Lung (tissue), 12 donors: ENCODE results near the gene PRKG1. TPM values are rescaled to one million over a fixed set of nuclear protein-coding genes. Genes with fewer than 3 reads are reported as not detected.

Source experiments
- ATAC-seq: fragments of 200-7000 bp; cut with Tn5 transposase; one replicate; pipeline ENCODE4 v1.9.1; 2020; ENCODE audit warnings: moderate number of reproducible peaks; ENCODE audit not compliant: insufficient read depth, low FRiP score
- DNase-seq, 3 donors: peaks; one replicate each; pipeline ENCODE4 v3.0.0-alpha.2; 2013 to 2017
- H3K27ac ChIP-seq, 2 donors: one replicate each; pipeline ENCODE4 v1.5.1; 2013; ENCODE audit warnings: mild to moderate bottlenecking in 2 of 2, moderate library complexity in 2 of 2, control low read depth in 1 of 2, inconsistent platforms in 1 of 2, low read depth in 1 of 2, low read length in 1 of 2
- H3K27me3 ChIP-seq, 3 donors: one replicate each; pipeline ENCODE4 v1.5.1; 2013; ENCODE audit warnings: low read length in 2 of 3; ENCODE audit not compliant: control insufficient read depth in 3 of 3, insufficient read depth in 3 of 3
- H3K36me3 ChIP-seq, 4 donors: one replicate each; pipeline ENCODE4 v1.5.1; 2013; ENCODE audit warnings: low read length in 4 of 4, mild to moderate bottlenecking in 1 of 4, moderate library complexity in 1 of 4; ENCODE audit not compliant: control insufficient read depth in 4 of 4, insufficient read depth in 4 of 4
- H3K4me1 ChIP-seq, 5 donors: one replicate each; pipeline ENCODE4 v1.5.1; 2013; ENCODE audit warnings: low read length in 5 of 5, mild to moderate bottlenecking in 2 of 5, moderate library complexity in 1 of 5; ENCODE audit not compliant: control insufficient read depth in 5 of 5, insufficient read depth in 5 of 5
- H3K4me3 ChIP-seq: one replicate; pipeline ENCODE4 v1.5.1; 2013; ENCODE audit warnings: mild to moderate bottlenecking, control low read depth, moderate library complexity
- H3K9ac ChIP-seq, 2 donors: one replicate each; pipeline ENCODE4 v1.5.1; 2013; ENCODE audit warnings: low read length in 2 of 2, control low read depth in 1 of 2; ENCODE audit not compliant: insufficient read depth in 1 of 2
- H3K9me3 ChIP-seq, 4 donors: one replicate each; pipeline ENCODE4 v1.5.1; 2013; ENCODE audit warnings: low read length in 3 of 4, mild to moderate bottlenecking in 1 of 4, moderate library complexity in 1 of 4; ENCODE audit not compliant: control insufficient read depth in 4 of 4, insufficient read depth in 3 of 4
- WGBS, 2 donors: extraction: QIAGEN DNeasy Blood & Tissue Kit; methylation state at CpG; one replicate each; pipeline ENCODE4 v1.1.7; 2013; 5-methylcytosine and 5-hydroxymethylcytosine counted together
- polyA plus RNA-seq, 2 donors: library from polyadenylated mRNA; stranded (reverse); fragments of 200-250 nt; gene quantifications; one replicate each; pipeline ENCODE4 v1.2.1, GENCODE V29; 2013
- total RNA-seq, 2 donors: library from RNA; depleted of rRNA in 1 of 2; stranded (reverse); fragments of >200 nt in 1 of 2; gene quantifications; one replicate each; pipeline ENCODE4 v1.2.1, GENCODE V29; 2014 to 2021
- TF ChIP-seq, protein P1 (sequence below): IDR thresholded peaks from 2 replicates; pipeline ENCODE4 v1.5.1; 2012; ENCODE audit warnings: mild to moderate bottlenecking; ENCODE audit errors: control extremely low read depth, extremely low read depth
- donor health status: control.
- donor health status: control.
- donor health status: Bipolar disorder and iron deficiency.
- donor health status: healthy.
- donor health status: DM: yes; HTN: yes; CAD: no.

The PRKG1 gene
- total and polyA plus RNA-seq, 4 donors = 2.1 to 50.8 (median 15.1) TPM

DNA sequence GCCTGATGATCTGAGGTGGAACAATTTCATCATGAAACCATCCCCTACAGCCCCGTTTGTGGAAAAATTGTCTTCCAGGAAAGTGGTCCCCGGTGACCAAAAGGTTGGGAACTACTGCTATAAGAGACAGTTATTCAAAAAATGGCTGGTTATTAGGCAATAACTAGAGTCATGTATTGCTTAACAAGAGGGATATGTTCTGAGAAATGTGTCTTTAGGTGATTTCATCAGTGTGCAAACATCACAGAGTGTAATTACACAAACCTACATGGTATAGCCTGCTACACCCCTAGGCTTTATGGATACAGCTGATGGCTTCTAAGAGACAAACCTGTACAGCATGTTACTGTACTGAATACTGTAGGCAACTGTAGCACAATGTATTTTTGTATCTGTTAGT is 696.4 kb downstream of the PRKG1 start:
- peaks cover 0 to 5% (median 2%) of the 10 kb centered on the region in 4 donors for H3K9me3 ChIP-seq
- DNase-seq (no peak), ATAC-seq (no peak)
- WGBS, 2 donors = 88 to 91% methylated on average over 2 of the region's 2 CpGs
- no peak overlapping the region for H3K4me3 ChIP-seq
- TF ChIP-seq, protein P1, sequence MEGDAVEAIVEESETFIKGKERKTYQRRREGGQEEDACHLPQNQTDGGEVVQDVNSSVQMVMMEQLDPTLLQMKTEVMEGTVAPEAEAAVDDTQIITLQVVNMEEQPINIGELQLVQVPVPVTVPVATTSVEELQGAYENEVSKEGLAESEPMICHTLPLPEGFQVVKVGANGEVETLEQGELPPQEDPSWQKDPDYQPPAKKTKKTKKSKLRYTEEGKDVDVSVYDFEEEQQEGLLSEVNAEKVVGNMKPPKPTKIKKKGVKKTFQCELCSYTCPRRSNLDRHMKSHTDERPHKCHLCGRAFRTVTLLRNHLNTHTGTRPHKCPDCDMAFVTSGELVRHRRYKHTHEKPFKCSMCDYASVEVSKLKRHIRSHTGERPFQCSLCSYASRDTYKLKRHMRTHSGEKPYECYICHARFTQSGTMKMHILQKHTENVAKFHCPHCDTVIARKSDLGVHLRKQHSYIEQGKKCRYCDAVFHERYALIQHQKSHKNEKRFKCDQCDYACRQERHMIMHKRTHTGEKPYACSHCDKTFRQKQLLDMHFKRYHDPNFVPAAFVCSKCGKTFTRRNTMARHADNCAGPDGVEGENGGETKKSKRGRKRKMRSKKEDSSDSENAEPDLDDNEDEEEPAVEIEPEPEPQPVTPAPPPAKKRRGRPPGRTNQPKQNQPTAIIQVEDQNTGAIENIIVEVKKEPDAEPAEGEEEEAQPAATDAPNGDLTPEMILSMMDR = no peak
- no peaks in the 10 kb centered on the region for H3K27me3 ChIP-seq
- H3K9ac ChIP-seq = no peak overlapping the region
- H3K4me1 ChIP-seq = peaks cover 0 to 3% (median 0%) of the 10 kb centered on the region in 5 donors
- no peaks in the 10 kb centered on the region for H3K36me3 ChIP-seq
- no peak overlapping the region for H3K27ac ChIP-seq

DNA sequence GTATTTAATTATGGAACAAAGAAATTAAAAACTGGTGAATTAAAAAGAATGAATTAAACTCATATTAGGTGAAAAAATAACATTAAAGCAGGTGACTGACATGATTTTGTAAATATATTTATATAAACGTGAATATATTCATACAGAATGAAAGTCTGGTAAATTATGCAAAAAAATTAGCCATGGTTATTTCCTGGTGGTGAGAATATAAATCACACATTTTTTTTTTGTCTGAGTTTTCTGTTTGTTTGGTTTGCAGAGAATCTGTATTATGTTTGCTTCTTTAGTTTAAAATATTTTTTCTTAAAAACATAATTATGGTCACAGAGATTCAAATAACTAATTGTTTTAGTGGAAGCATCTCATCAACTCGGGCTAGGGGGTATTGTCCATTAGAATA is 698.1 kb downstream of the PRKG1 start:
- ATAC-seq (no peak), DNase-seq (no peak)
- TF ChIP-seq, protein P1 = no peak
- no peak overlapping the region for H3K4me3 ChIP-seq
- H3K9me3 ChIP-seq = no peaks in the 10 kb centered on the region
- peaks cover 0 to 3% (median 0%) of the 10 kb centered on the region in 5 donors for H3K4me1 ChIP-seq
- H3K36me3 ChIP-seq = no peaks in the 10 kb centered on the region
- no peaks in the 10 kb centered on the region for H3K27me3 ChIP-seq
- no peak overlapping the region for H3K9ac ChIP-seq
- 80 to 85% methylated on average over 2 of the region's 2 CpGs for WGBS, 2 donors
- no peak overlapping the region for H3K27ac ChIP-seq

DNA sequence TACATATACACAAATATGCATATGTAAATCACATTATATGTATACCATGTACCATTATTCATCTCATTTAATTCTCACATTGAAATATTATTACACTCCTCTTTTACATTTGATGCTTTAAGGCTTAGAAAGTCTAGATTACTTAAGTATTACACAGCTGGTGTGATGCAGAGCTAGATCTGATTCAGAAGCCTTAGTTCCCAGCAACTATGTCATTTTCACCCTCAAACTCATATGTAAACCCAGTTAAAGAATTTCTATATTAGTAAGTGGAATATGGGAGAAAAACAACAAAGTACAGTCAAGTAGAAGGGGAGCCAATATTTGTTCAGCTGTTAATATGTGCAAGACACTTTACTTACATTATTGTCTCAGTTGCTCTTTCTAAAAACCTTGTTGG is 699.4 kb downstream of the PRKG1 start:
- DNase-seq = peak in 2 of 3 donors; percentile 19 to 26
- Histone ChIP-seq H3K4me3 (no peak overlapping the region), H3K27ac (no peak overlapping the region), H3K9me3 (no peaks in the 10 kb centered on the region), H3K9ac (no peak overlapping the region), H3K36me3 (no peaks in the 10 kb centered on the region), H3K27me3 (no peaks in the 10 kb centered on the region), H3K4me1 (no peaks in the 10 kb centered on the region)
- ATAC-seq = no peak
- TF ChIP-seq, protein P1 = no peak

DNA sequence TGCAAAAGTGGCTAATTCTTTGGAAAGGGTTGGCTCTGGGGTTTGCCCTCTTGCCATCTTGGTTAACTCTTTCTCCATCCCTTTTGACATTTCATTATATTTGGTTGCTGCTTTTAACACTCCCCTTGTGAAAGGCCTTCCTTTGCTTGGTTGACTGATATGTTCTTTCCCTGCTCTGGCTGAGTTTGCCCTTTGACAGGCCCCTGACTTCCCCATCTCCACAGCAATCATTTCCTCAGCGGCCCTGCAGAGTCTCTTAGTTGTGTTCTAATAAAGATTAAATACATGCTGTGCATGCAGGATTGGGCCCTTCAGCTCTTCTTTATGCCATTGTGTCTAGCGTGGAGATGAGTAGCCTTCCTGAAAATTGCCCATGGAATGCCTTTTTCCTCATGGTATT is 709.7 kb downstream of the PRKG1 start:
- Histone ChIP-seq H3K9ac (no peak overlapping the region), H3K36me3 (no peaks in the 10 kb centered on the region), H3K4me1 (peaks cover 0 to 4% (median 0%) of the 10 kb centered on the region in 5 donors), H3K27me3 (no peaks in the 10 kb centered on the region), H3K4me3 (no peak overlapping the region), H3K9me3 (no peaks in the 10 kb centered on the region), H3K27ac (no peak overlapping the region)
- 47 to 57% methylated on average over 2 of the region's 2 CpGs for WGBS, 2 donors
- DNase-seq (no peak), ATAC-seq (no peak)
- TF ChIP-seq, protein P1 = no peak
